Transverse colon (tissue), 4 donors: Measurements from ENCODE around the gene PTPA.
A peak's percentile ranks its signal among the peaks of the same experiment; 100 is the strongest.

Source experiments
- CTCF ChIP-seq, 5 experiments: fragments of 200-600 bp in 3 of 5; fragments of 450-650 bp in 2 of 5; sonication (generic) in 3 of 5; IDR thresholded peaks; 1 replicate in 2 of 5; 2 replicates in 3 of 5; pipeline ENCODE4 v1.5.1; 2016 to 2017; ENCODE audit warnings: antibody characterized with exemption in 5 of 5, inconsistent platforms in 3 of 5, mild to moderate bottlenecking in 2 of 5, moderate library complexity in 1 of 5
- EP300 ChIP-seq: sonication (generic); formaldehyde crosslinking; IDR thresholded peaks from one replicate; pipeline ENCODE4 v1.6.1; 2017; ENCODE audit warnings: antibody characterized with exemption, low read depth
- POLR2A ChIP-seq: fragments of 450-650 bp; IDR thresholded peaks from one replicate; pipeline ENCODE4 v1.6.1; 2016; ENCODE audit warnings: antibody characterized with exemption, mild to moderate bottlenecking, moderate library complexity
- POLR2AphosphoS5 ChIP-seq, 3 donors: sonication (generic); formaldehyde crosslinking; IDR thresholded peaks; one replicate each; pipeline ENCODE4 v1.6.1; 2016; ENCODE audit warnings: antibody characterized with exemption in 3 of 3

GRCh38 chr9:129084087-129084486 is 27.1 kb upstream of the PTPA start:
- TF ChIP-seq CTCF (IDR thresholded peaks at IDR 0.05) (no peak), EP300 (no peak), POLR2AphosphoS5 (IDR thresholded peaks at IDR 0.05) (peak in 2 of 3 donors; percentile 26 to 52), POLR2A (no peak)
